Upper lobe of left lung (tissue), 6 donors: ENCODE data around the gene MYOM1. TPM values are rescaled to one million over a fixed set of nuclear protein-coding genes. Genes with fewer than 3 reads are reported as not detected.

Source experiments
- ATAC-seq, 2 donors: fragments of 200-7000 bp; cut with Tn5 transposase; one replicate each; pipeline ENCODE4 v1.9.1; 2022; ENCODE audit warnings: mild to moderate bottlenecking in 2 of 2, moderate library complexity in 2 of 2; ENCODE audit not compliant: low FRiP score in 2 of 2
- DNase-seq, 2 donors: peaks; one replicate each; pipeline ENCODE4 v3.0.0-alpha.2; 2019 to 2020
- H3K27ac ChIP-seq, 4 donors: fragments of 200-600 bp; sonication (generic); one replicate each; pipeline ENCODE4 v1.5.1; 2016 to 2019
- H3K27me3 ChIP-seq, 4 donors: fragments of 200-600 bp; sonication (generic); one replicate each; pipeline ENCODE4 v1.5.1; 2017 to 2019
- H3K36me3 ChIP-seq, 4 donors: fragments of 200-600 bp; sonication (generic); one replicate each; pipeline ENCODE4 v1.5.1; 2016 to 2019
- H3K4me1 ChIP-seq, 4 donors: fragments of 200-600 bp; sonication (generic); one replicate each; pipeline ENCODE4 v1.5.1; 2018 to 2019
- H3K4me3 ChIP-seq, 4 donors: fragments of 200-600 bp; sonication (generic); one replicate each; pipeline ENCODE4 v1.5.1; 2017 to 2019; ENCODE audit warnings: mild to moderate bottlenecking in 2 of 4, moderate library complexity in 1 of 4
- H3K9me3 ChIP-seq, 4 donors: fragments of 200-600 bp; sonication (generic); one replicate each; pipeline ENCODE4 v1.5.1; 2018 to 2019
- CTCF ChIP-seq, 6 experiments: fragments of 450-650 bp in 4 of 6; fragments of 200-600 bp in 2 of 6; sonication (generic) in 2 of 6; IDR thresholded peaks; one replicate each; pipeline ENCODE4 v1.5.1; 2016 to 2019; ENCODE audit warnings: antibody characterized with exemption in 6 of 6
- EP300 ChIP-seq, 4 donors: sonication (generic); formaldehyde crosslinking; IDR thresholded peaks; one replicate each; pipeline ENCODE4 v1.5.1; 2017; ENCODE audit warnings: antibody characterized with exemption in 4 of 4, control low read depth in 2 of 4
- POLR2A ChIP-seq, 4 donors: fragments of 450-650 bp; IDR thresholded peaks; one replicate each; pipeline ENCODE4 v1.5.1; 2016 to 2017; ENCODE audit warnings: antibody characterized with exemption in 4 of 4, mild to moderate bottlenecking in 2 of 4
- POLR2AphosphoS5 ChIP-seq, 2 donors: sonication (generic); formaldehyde crosslinking; IDR thresholded peaks; one replicate each; pipeline ENCODE4 v1.5.1; 2017; ENCODE audit warnings: antibody characterized with exemption in 2 of 2
- WGBS, 2 donors: methylation state at CpG; one replicate each; pipeline ENCODE4 v1.1.5; 2017 to 2018; 5-methylcytosine and 5-hydroxymethylcytosine counted together
- total RNA-seq, 6 donors: library from RNA; depleted of rRNA in 4 of 6; stranded (reverse); fragments of >200 nt in 4 of 6; gene quantifications; one replicate each; pipeline versions ENCODE4 v1.1.0 to v1.2.1, GENCODE V29; 2016 to 2021
- donor health status: DM: no; HTN: no; CAD: no; lungs with moderate emphysema.
- donor health status: DM: no; HTN: yes; CAD: no; lungs with severe emphysema.

MYOM1 gene
- total RNA-seq, 6 donors from 2014 or later, result 0.76 to 11.2 (median 2.2) TPM

- peak in 1 of 2 donors; percentile 76 for DNase-seq
- H3K27me3 ChIP-seq, result no peaks in the 10 kb centered on the region
- peak overlapping the region in 3 of 4 donors; percentile 77 to 83 (median 81) for H3K27ac ChIP-seq
- peak overlapping the region in 1 of 4 donors; percentile 24 for H3K4me3 ChIP-seq
- WGBS, 2 donors, result 50 to 53% methylated on average over 16 of the region's 16 CpGs
- H3K36me3 ChIP-seq, result no peaks in the 10 kb centered on the region
- H3K9me3 ChIP-seq, result no peaks in the 10 kb centered on the region
- peak; percentile 72 to 87 for ATAC-seq
- peaks cover 30 to 48% (median 41%) of the 10 kb centered on the region in 4 donors for H3K4me1 ChIP-seq
- TF ChIP-seq POLR2A (IDR thresholded peaks at IDR 0.05), result no peak
- TF ChIP-seq EP300 (IDR thresholded peaks at IDR 0.05), result no peak
- TF ChIP-seq POLR2AphosphoS5 (IDR thresholded peaks at IDR 0.05), result no peak
- peak; percentile 41 to 72 (median 62) for TF ChIP-seq CTCF (IDR thresholded peaks at IDR 0.05)
Observed at GRCh38 chr18:3062798-3063680, 156.7 kb downstream of the MYOM1 start.

GRCh38 chr18:3061581-3062312 is 158.0 kb downstream of the MYOM1 start:
- WGBS, 2 donors, result 65 to 68% methylated on average over 11 of the region's 11 CpGs
- no peaks in the 10 kb centered on the region for H3K27me3 ChIP-seq
- no peaks in the 10 kb centered on the region for H3K9me3 ChIP-seq
- no peak for TF ChIP-seq POLR2AphosphoS5 (IDR thresholded peaks at IDR 0.05)
- TF ChIP-seq POLR2A (IDR thresholded peaks at IDR 0.05), result no peak
- no peak for TF ChIP-seq CTCF (IDR thresholded peaks at IDR 0.05)
- no peak for TF ChIP-seq EP300 (IDR thresholded peaks at IDR 0.05)
- H3K36me3 ChIP-seq, result no peaks in the 10 kb centered on the region
- DNase-seq (no peak), ATAC-seq (no peak)
- H3K4me1 ChIP-seq, result peaks cover 30 to 54% (median 46%) of the 10 kb centered on the region in 4 donors
- peak overlapping the region; percentile 59 to 83 (median 79) for H3K27ac ChIP-seq
- H3K4me3 ChIP-seq, result no peak overlapping the region

GRCh38 chr18:3060667-3061580 is 158.8 kb downstream of the MYOM1 start:
- DNase-seq, result no peak
- Histone ChIP-seq H3K4me1 (peaks cover 30 to 57% (median 48%) of the 10 kb centered on the region in 4 donors), H3K9me3 (no peaks in the 10 kb centered on the region), H3K27me3 (no peaks in the 10 kb centered on the region), H3K4me3 (no peak overlapping the region), H3K36me3 (no peaks in the 10 kb centered on the region), H3K27ac (peak overlapping the region; percentile 59 to 83 (median 79))
- TF ChIP-seq CTCF (IDR thresholded peaks at IDR 0.05), result no peak
- TF ChIP-seq POLR2AphosphoS5 (IDR thresholded peaks at IDR 0.05), result peak in 1 of 2 donors; percentile 47
- WGBS, 2 donors, result 64 to 65% methylated on average over 15 of the region's 15 CpGs
- ATAC-seq, result no peak

- Histone ChIP-seq H3K36me3 (no peaks in the 10 kb centered on the region), H3K4me3 (no peak overlapping the region), H3K4me1 (peaks cover 30 to 57% (median 48%) of the 10 kb centered on the region in 4 donors), H3K27me3 (no peaks in the 10 kb centered on the region), H3K27ac (peak overlapping the region; percentile 59 to 83 (median 79)), H3K9me3 (no peaks in the 10 kb centered on the region)
- ATAC-seq (no peak), DNase-seq (no peak)
- WGBS, 2 donors, result 57 to 58% methylated on average over 3 of the region's 3 CpGs
- TF ChIP-seq EP300 (IDR thresholded peaks at IDR 0.05) (peak in 1 of 4 donors; percentile 16), POLR2AphosphoS5 (IDR thresholded peaks at IDR 0.05) (no peak), POLR2A (IDR thresholded peaks at IDR 0.05) (peak in 1 of 4 donors; percentile 7), CTCF (IDR thresholded peaks at IDR 0.05) (no peak)
Observed at GRCh38 chr18:3059272-3059671, 160.5 kb downstream of the MYOM1 start.
